Fibroblast of lung (primary cell): Measurements from ENCODE around the gene DCAF11.

Experiments
- CTCF ChIP-seq, 2 donors: IDR thresholded peaks in 1 of 2; conservative IDR thresholded peaks in 1 of 2; 1 replicate in 1 of 2; 2 replicates in 1 of 2; pipeline ENCODE4 v1.5.1; 2011 to 2012; ENCODE audit warnings: low read length in 2 of 2, control low read depth in 1 of 2, inconsistent platforms in 1 of 2, low read depth in 1 of 2, mild to moderate bottlenecking in 1 of 2
- EZH2 ChIP-seq: IDR thresholded peaks from 2 replicates; pipeline ENCODE4 v1.5.1; 2012; ENCODE audit warnings: low read length, control low read depth, mild to moderate bottlenecking; ENCODE audit errors: missing control alignments

GRCh38 chr14:24092110-24092504, 22.5 kb upstream of the DCAF11 start:
- no peak for TF ChIP-seq CTCF (conservative IDR thresholded peaks at IDR 0.05 in 1 of 2, IDR thresholded peaks at IDR 0.05 in 1 of 2; ENCODE audit: low read depth in 1 of 2, low read length in 2 of 2)
- no peak for TF ChIP-seq EZH2
